Fibroblast of lung (primary cell): ENCODE results near the gene SLC39A5.

ENCODE experiments used
- EZH2 ChIP-seq: IDR thresholded peaks from 2 replicates; pipeline ENCODE4 v1.5.1; 2012; ENCODE audit warnings: low read length, control low read depth, mild to moderate bottlenecking; ENCODE audit errors: missing control alignments
- TF ChIP-seq, protein P1 (sequence below), 2 donors: IDR thresholded peaks in 1 of 2; conservative IDR thresholded peaks in 1 of 2; 1 replicate in 1 of 2; 2 replicates in 1 of 2; pipeline ENCODE4 v1.5.1; 2011 to 2012; ENCODE audit warnings: low read length in 2 of 2, control low read depth in 1 of 2, inconsistent platforms in 1 of 2, low read depth in 1 of 2, mild to moderate bottlenecking in 1 of 2

DNA sequence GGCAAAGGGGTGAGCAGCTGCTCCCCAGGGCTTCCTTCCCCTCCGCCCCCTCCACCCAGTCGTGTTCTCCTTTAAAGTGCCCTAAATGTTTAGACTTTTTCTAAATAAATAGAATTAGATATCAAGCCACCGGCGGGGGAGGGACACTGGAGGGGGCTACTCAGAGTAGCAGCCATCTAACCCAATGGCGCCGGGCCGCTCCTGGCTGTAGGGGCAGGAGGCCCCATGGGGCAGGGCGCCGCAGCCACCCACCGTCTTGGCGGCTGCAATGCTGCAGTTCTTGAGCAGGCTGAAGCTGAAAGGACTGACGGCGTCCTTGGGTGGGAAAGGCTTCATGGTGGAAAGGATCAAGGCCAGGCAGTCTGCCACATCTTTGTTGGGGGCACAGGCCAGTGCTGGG, 13.1 kb downstream of the SLC39A5 start:
- TF ChIP-seq, protein P1, sequence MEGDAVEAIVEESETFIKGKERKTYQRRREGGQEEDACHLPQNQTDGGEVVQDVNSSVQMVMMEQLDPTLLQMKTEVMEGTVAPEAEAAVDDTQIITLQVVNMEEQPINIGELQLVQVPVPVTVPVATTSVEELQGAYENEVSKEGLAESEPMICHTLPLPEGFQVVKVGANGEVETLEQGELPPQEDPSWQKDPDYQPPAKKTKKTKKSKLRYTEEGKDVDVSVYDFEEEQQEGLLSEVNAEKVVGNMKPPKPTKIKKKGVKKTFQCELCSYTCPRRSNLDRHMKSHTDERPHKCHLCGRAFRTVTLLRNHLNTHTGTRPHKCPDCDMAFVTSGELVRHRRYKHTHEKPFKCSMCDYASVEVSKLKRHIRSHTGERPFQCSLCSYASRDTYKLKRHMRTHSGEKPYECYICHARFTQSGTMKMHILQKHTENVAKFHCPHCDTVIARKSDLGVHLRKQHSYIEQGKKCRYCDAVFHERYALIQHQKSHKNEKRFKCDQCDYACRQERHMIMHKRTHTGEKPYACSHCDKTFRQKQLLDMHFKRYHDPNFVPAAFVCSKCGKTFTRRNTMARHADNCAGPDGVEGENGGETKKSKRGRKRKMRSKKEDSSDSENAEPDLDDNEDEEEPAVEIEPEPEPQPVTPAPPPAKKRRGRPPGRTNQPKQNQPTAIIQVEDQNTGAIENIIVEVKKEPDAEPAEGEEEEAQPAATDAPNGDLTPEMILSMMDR (conservative IDR thresholded peaks at IDR 0.05 in 1 of 2, IDR thresholded peaks at IDR 0.05 in 1 of 2; ENCODE audit: low read depth in 1 of 2, low read length in 2 of 2) = no peak
- TF ChIP-seq EZH2 = no peak
